GM12892 (cell line): ENCODE data around the gene PLCD3.

Source experiments
- POLR2A ChIP-seq: IDR thresholded peaks from 2 replicates; pipeline ENCODE4 v1.6.1; 2011; ENCODE audit warnings: low read depth, low read length, control low read depth
- POLR2AphosphoS5 ChIP-seq: IDR thresholded peaks from 2 replicates; pipeline ENCODE4 v1.6.1; 2011; ENCODE audit warnings: low read depth, low read length, control low read depth

- TF ChIP-seq POLR2AphosphoS5, result no peak
- TF ChIP-seq POLR2A, result peak; percentile 42; the same call in 1 of the 2 replicates
These were observed 16.8 kb upstream of the PLCD3 start for GRCh38 chr17:45149037-45149668.
